ENCODE measurements around the gene ENO1. TPM values are rescaled to one million over a fixed set of nuclear protein-coding genes. Genes with fewer than 3 reads are reported as not detected.
A peak's percentile ranks its signal among the peaks of the same experiment; 100 is the strongest.
"Not testable (repeated sequence)": the region's sequence is repeated elsewhere in the genome, so short reads cannot be mapped to it uniquely, and the experiment has no call there.

ENO1 gene
- total RNA-seq, 1 donor, result 1,591 TPM

- DNase-seq (ENCODE audit: insufficient read length, low spot score, missing footprints), result no peak
- no peak for TF ChIP-seq CTCF (IDR thresholded peaks at IDR 0.05; ENCODE audit: extremely low read depth, low read depth, low read length)
- Histone ChIP-seq H2AFZ (ENCODE audit: low read length) (no peak overlapping the region), H3K4me2 (ENCODE audit: insufficient read depth, low read length) (no peak overlapping the region), H3K27me3 (ENCODE audit: insufficient read depth, low read length) (no peaks in the 10 kb centered on the region), H3K4me3 (ENCODE audit: insufficient read depth, low read length) (no peak overlapping the region), H3K27ac (ENCODE audit: low read depth, low read length) (no peak overlapping the region), H3K79me2 (ENCODE audit: insufficient read depth, low read length) (no peaks in the 10 kb centered on the region), H4K20me1 (ENCODE audit: insufficient read depth, low read length) (no peaks in the 10 kb centered on the region), H3K9me3 (ENCODE audit: low read depth, low read length) (no peaks in the 10 kb centered on the region), H3K36me3 (ENCODE audit: insufficient read depth, low read length) (no peaks in the 10 kb centered on the region), H3K4me1 (ENCODE audit: insufficient read depth, low read length) (peaks cover 27% of the 10 kb centered on the region)
These were observed 8.1 kb upstream of the ENO1 start for GRCh38 chr1:8886589-8886988.

GRCh38 chr1:8886031-8886524 lies 7.6 kb upstream of the ENO1 start:
- not testable (repeated sequence) for H3K79me2 ChIP-seq (ENCODE audit: insufficient read depth, low read length); H2AFZ ChIP-seq (ENCODE audit: low read length); H3K9me3 ChIP-seq (ENCODE audit: low read depth, low read length); H3K36me3 ChIP-seq (ENCODE audit: insufficient read depth, low read length); H3K4me3 ChIP-seq (ENCODE audit: insufficient read depth, low read length); H3K27ac ChIP-seq (ENCODE audit: low read depth, low read length); H4K20me1 ChIP-seq (ENCODE audit: insufficient read depth, low read length); DNase-seq (ENCODE audit: insufficient read length, low spot score, missing footprints); H3K27me3 ChIP-seq (ENCODE audit: insufficient read depth, low read length); H3K4me2 ChIP-seq (ENCODE audit: insufficient read depth, low read length)
- peaks cover 22% of the 10 kb centered on the region for H3K4me1 ChIP-seq (ENCODE audit: insufficient read depth, low read length)

- H3K79me2 ChIP-seq (ENCODE audit: insufficient read depth, low read length); H3K9me3 ChIP-seq (ENCODE audit: low read depth, low read length); H3K27ac ChIP-seq (ENCODE audit: low read depth, low read length); H3K4me3 ChIP-seq (ENCODE audit: insufficient read depth, low read length); H3K27me3 ChIP-seq (ENCODE audit: insufficient read depth, low read length); DNase-seq (ENCODE audit: insufficient read length, low spot score, missing footprints); H3K4me2 ChIP-seq (ENCODE audit: insufficient read depth, low read length); H3K36me3 ChIP-seq (ENCODE audit: insufficient read depth, low read length); H4K20me1 ChIP-seq (ENCODE audit: insufficient read depth, low read length); H2AFZ ChIP-seq (ENCODE audit: low read length): not testable (repeated sequence)
- H3K4me1 ChIP-seq (ENCODE audit: insufficient read depth, low read length), result peaks cover 23% of the 10 kb centered on the region
These were observed 5.6 kb upstream of the ENO1 start for GRCh38 chr1:8884105-8884504.

GRCh38 chr1:8883491-8883890 lies 5.0 kb upstream of the ENO1 start:
- H3K4me3 ChIP-seq (ENCODE audit: insufficient read depth, low read length), result no peak overlapping the region
- no peaks in the 10 kb centered on the region for H3K9me3 ChIP-seq (ENCODE audit: low read depth, low read length)
- peaks cover 20% of the 10 kb centered on the region for H3K4me1 ChIP-seq (ENCODE audit: insufficient read depth, low read length)
- H3K27ac ChIP-seq (ENCODE audit: low read depth, low read length), result no peak overlapping the region
- no peaks in the 10 kb centered on the region for H4K20me1 ChIP-seq (ENCODE audit: insufficient read depth, low read length)
- no peak overlapping the region for H3K4me2 ChIP-seq (ENCODE audit: insufficient read depth, low read length)
- H3K36me3 ChIP-seq (ENCODE audit: insufficient read depth, low read length), result no peaks in the 10 kb centered on the region
- H3K27me3 ChIP-seq (ENCODE audit: insufficient read depth, low read length), result no peaks in the 10 kb centered on the region
- DNase-seq (ENCODE audit: insufficient read length, low spot score, missing footprints), result no peak
- no peaks in the 10 kb centered on the region for H3K79me2 ChIP-seq (ENCODE audit: insufficient read depth, low read length)
- no peak overlapping the region for H2AFZ ChIP-seq (ENCODE audit: low read length)
- no peak for TF ChIP-seq CTCF (IDR thresholded peaks at IDR 0.05; ENCODE audit: extremely low read depth, low read depth, low read length)

GRCh38 chr1:8879922-8880676 lies 1.6 kb upstream of the ENO1 start:
- peak overlapping the region; percentile 88 for H3K4me2 ChIP-seq (ENCODE audit: insufficient read depth, low read length)
- H3K9me3 ChIP-seq (ENCODE audit: low read depth, low read length), result no peaks in the 10 kb centered on the region
- H2AFZ ChIP-seq (ENCODE audit: low read length), result peak overlapping the region; percentile 55
- peaks cover 33% of the 10 kb centered on the region for H3K79me2 ChIP-seq (ENCODE audit: insufficient read depth, low read length)
- peak overlapping the region; percentile 95 for H3K4me3 ChIP-seq (ENCODE audit: insufficient read depth, low read length)
- peaks cover 24% of the 10 kb centered on the region for H4K20me1 ChIP-seq (ENCODE audit: insufficient read depth, low read length)
- H3K4me1 ChIP-seq (ENCODE audit: insufficient read depth, low read length), result peaks cover 35% of the 10 kb centered on the region
- H3K27ac ChIP-seq (ENCODE audit: low read depth, low read length), result peak overlapping the region; percentile 87
- DNase-seq (ENCODE audit: insufficient read length, low spot score, missing footprints), result peak; percentile 98
- H3K36me3 ChIP-seq (ENCODE audit: insufficient read depth, low read length), result peaks cover 18% of the 10 kb centered on the region
- no peaks in the 10 kb centered on the region for H3K27me3 ChIP-seq (ENCODE audit: insufficient read depth, low read length)
- TF ChIP-seq CTCF (IDR thresholded peaks at IDR 0.05; ENCODE audit: extremely low read depth, low read depth, low read length), result no peak

Data from osteoblast (primary cell).